DMS53 (cell line): ENCODE measurements around the gene RNF212.

ENCODE experiments used
- DNase-seq: peaks from one replicate; lab custom pipeline; 2025; lab: John Stamatoyannopoulos, UW

The RNF212 gene

GRCh38 chr4:1036095-1036494 lies 77.3 kb downstream of the RNF212 start:
- DNase-seq, result no peak

GRCh38 chr4:1035510-1035909 lies 77.9 kb downstream of the RNF212 start:
- DNase-seq, result no peak

GRCh38 chr4:1033840-1034551 lies 79.4 kb downstream of the RNF212 start:
- peak; percentile 44 for DNase-seq

GRCh38 chr4:1032861-1033260 lies 80.5 kb downstream of the RNF212 start:
- DNase-seq, result no peak

GRCh38 chr4:1031956-1032795 lies 81.2 kb downstream of the RNF212 start:
- peak; percentile 90 for DNase-seq

- DNase-seq, result no peak
These were observed 82.0 kb downstream of the RNF212 start for GRCh38 chr4:1031346-1031745.

- DNase-seq, result peak; percentile 72
These were observed 82.8 kb downstream of the RNF212 start for GRCh38 chr4:1030559-1030958.

GRCh38 chr4:1030031-1030430 lies 83.3 kb downstream of the RNF212 start:
- DNase-seq, result peak; percentile 69

- DNase-seq, result no peak
These were observed 83.8 kb downstream of the RNF212 start for GRCh38 chr4:1029529-1029928.

GRCh38 chr4:1028574-1029220 lies 84.7 kb downstream of the RNF212 start:
- DNase-seq, result no peak

GRCh38 chr4:1027915-1028238 lies 85.5 kb downstream of the RNF212 start:
- no peak for DNase-seq

- DNase-seq, result no peak
These were observed 86.0 kb downstream of the RNF212 start for GRCh38 chr4:1027219-1027914.

- DNase-seq, result peak; percentile 89
These were observed 87.2 kb downstream of the RNF212 start for GRCh38 chr4:1026115-1026514.

GRCh38 chr4:1024882-1025545 lies 88.3 kb downstream of the RNF212 start:
- DNase-seq, result no peak

- DNase-seq, result no peak
These were observed 89.2 kb downstream of the RNF212 start for GRCh38 chr4:1023895-1024740.

- DNase-seq, result no peak
These were observed 90.2 kb downstream of the RNF212 start for GRCh38 chr4:1023075-1023640.

GRCh38 chr4:1022739-1023066 lies 90.7 kb downstream of the RNF212 start:
- DNase-seq, result no peak

GRCh38 chr4:1022051-1022738 lies 91.2 kb downstream of the RNF212 start:
- no peak for DNase-seq
